ENCODE measurements around the gene RNF227. TPM values are rescaled to one million over a fixed set of nuclear protein-coding genes. Genes with fewer than 3 reads are reported as not detected.
A peak's percentile ranks its signal among the peaks of the same experiment; 100 is the strongest.

RNF227 gene
- total RNA-seq, 1 experiment from 2014 or later = 0.11 TPM

DNA sequence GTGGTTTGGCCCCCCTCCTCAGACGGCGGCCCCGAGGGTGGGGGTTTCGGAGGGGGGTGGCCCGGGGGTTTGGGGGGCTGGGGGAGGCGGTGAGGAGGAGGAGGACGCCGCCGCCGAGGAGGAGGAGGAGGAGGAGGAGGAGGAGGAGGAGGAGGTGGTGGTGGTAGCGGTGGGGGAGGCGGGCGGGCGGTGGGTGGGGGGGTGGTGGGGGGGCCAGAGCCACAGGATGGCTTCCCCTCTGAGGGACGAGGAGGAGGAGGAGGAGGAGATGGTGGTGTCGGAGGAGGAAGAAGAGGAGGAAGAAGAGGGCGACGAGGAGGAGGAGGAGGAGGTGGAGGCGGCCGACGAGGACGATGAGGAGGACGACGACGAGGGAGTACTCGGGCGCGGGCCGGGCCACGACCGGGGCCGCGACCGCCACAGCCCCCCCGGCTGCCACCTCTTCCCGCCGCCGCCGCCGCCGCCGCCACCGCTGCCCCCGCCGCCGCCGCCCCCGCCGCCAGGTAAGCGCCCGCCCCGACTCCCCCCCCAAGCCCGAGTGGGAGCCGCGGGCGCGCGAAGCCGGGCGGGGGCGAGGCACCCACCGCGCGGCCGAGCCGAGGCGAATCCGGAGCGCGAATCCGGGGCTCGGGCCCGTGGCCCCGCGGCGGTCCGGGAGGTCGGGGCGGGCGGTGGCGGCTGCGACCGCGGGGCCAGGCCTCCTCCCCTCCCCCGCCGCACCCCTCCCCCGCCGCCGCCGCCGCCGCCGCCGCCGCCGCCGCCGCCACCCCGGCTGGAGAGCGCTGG lies 31.3 kb downstream of the RNF227 start:
- no peak overlapping the region for H3K4me2 ChIP-seq (ENCODE audit: low read length)
- peaks cover 11% of the 10 kb centered on the region for H3F3A ChIP-seq (ENCODE audit: low read length, unreplicated experiment)
- DNase-seq = no peak
- no peaks in the 10 kb centered on the region for H3K9me3 ChIP-seq (ENCODE audit: low read length)
- no TSS peak for BruUV-seq (replicated peaks)
- ChIA-PET CTCF (no interaction called here), POLR2A (ENCODE audit: unreplicated experiment) (no interaction called here)
- H3K36me3 ChIP-seq (ENCODE audit: low read depth, low read length) = no peaks in the 10 kb centered on the region
- H3K79me2 ChIP-seq (ENCODE audit: low read length) = peaks cover 35% of the 10 kb centered on the region
- TF ChIP-seq EZH2phosphoT487 (IDR thresholded peaks at IDR 0.05; ENCODE audit: borderline replicate concordance, low read length) (no peak), EZH2 (IDR thresholded peaks at IDR 0.05; ENCODE audit: low read length, unreplicated experiment) (no peak)
- TF ChIP-seq, protein P1, sequence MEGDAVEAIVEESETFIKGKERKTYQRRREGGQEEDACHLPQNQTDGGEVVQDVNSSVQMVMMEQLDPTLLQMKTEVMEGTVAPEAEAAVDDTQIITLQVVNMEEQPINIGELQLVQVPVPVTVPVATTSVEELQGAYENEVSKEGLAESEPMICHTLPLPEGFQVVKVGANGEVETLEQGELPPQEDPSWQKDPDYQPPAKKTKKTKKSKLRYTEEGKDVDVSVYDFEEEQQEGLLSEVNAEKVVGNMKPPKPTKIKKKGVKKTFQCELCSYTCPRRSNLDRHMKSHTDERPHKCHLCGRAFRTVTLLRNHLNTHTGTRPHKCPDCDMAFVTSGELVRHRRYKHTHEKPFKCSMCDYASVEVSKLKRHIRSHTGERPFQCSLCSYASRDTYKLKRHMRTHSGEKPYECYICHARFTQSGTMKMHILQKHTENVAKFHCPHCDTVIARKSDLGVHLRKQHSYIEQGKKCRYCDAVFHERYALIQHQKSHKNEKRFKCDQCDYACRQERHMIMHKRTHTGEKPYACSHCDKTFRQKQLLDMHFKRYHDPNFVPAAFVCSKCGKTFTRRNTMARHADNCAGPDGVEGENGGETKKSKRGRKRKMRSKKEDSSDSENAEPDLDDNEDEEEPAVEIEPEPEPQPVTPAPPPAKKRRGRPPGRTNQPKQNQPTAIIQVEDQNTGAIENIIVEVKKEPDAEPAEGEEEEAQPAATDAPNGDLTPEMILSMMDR (conservative IDR thresholded peaks at IDR 0.05; ENCODE audit: low read depth, low read length) = no peak
- no peak overlapping the region for H2AFZ ChIP-seq (ENCODE audit: low read length)
- peak overlapping the region; percentile 96 for H3K27ac ChIP-seq (ENCODE audit: low read length)
- H4K20me1 ChIP-seq (ENCODE audit: low read length) = no peaks in the 10 kb centered on the region
- H3K9ac ChIP-seq (ENCODE audit: low read length) = peak overlapping the region; percentile 76; the same call in 1 of the 2 replicates
- H3K27me3 ChIP-seq (ENCODE audit: low read length) = no peaks in the 10 kb centered on the region
- ATAC-seq = no peak
- H3K9me2 ChIP-seq (replicated peaks; ENCODE audit: low read length) = no peaks in the 10 kb centered on the region
- H3K4me3 ChIP-seq (ENCODE audit: low read length) = peak overlapping the region; percentile 94
- peaks cover 29% of the 10 kb centered on the region for H3K4me1 ChIP-seq (ENCODE audit: insufficient read depth, low read length)
- intact Hi-C loops (cut with micrococcal nuclease) = no loop called here

DNA sequence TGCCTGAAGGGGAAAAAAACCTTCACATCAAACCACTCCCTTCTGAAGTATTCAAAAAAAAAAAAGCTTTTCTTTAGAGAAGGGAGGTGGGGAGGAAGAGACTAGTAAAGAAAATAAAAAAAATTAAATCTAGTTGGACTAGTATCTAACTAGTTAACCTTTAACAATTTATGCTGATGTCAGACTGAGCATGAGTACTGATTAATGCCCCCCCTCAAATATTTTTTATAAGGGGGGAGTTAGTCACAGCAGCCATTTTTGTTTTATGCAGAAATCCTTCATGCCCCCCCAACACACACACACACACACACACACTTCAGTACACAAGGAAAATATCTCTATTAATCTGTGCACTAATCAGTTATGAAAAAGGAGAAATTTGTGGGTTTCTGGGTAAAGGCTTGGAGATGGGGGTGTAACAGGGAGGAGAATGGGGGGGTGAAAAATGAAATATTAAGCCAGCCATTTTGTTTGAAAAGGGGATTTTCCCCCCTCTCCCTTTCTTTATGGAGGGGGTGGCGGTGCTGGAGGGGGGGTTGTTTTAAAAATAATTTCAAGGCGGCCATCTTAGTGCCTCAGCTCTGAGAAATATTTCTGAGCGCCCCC lies 32.2 kb downstream of the RNF227 start:
- Histone ChIP-seq H3K9me3 (ENCODE audit: low read length) (no peaks in the 10 kb centered on the region), H3K4me1 (ENCODE audit: insufficient read depth, low read length) (peaks cover 20% of the 10 kb centered on the region), H4K20me1 (ENCODE audit: low read length) (no peaks in the 10 kb centered on the region), H3K79me2 (ENCODE audit: low read length) (peaks cover 26% of the 10 kb centered on the region), H3K36me3 (ENCODE audit: low read depth, low read length) (no peaks in the 10 kb centered on the region), H3K9me2 (replicated peaks; ENCODE audit: low read length) (no peaks in the 10 kb centered on the region), H3K4me3 (ENCODE audit: low read length) (peak overlapping the region; percentile 53), H3F3A (ENCODE audit: low read length, unreplicated experiment) (peaks cover 11% of the 10 kb centered on the region), H3K9ac (ENCODE audit: low read length) (peak overlapping the region; percentile 47), H3K27ac (ENCODE audit: low read length) (peak overlapping the region; percentile 15; the same call in 1 of the 2 replicates), H2AFZ (ENCODE audit: low read length) (peak overlapping the region; percentile 64; the same call in 1 of the 2 replicates), H3K4me2 (ENCODE audit: low read length) (peak overlapping the region; percentile 76), H3K27me3 (ENCODE audit: low read length) (no peaks in the 10 kb centered on the region)
- DNase-seq (peak; percentile 18), ATAC-seq (no peak)
- ChIA-PET POLR2A (ENCODE audit: unreplicated experiment) (interaction anchor here (0.6 kb wide), 1 partner anchor 273 kb away, joined by 3 read pairs; no protein-coding TSS in a partner anchor), CTCF (no interaction called here)
- intact Hi-C loops (cut with micrococcal nuclease) = no loop called here
- TF ChIP-seq, protein P1 (conservative IDR thresholded peaks at IDR 0.05; ENCODE audit: low read depth, low read length) = no peak
- no peak for TF ChIP-seq EZH2phosphoT487 (IDR thresholded peaks at IDR 0.05; ENCODE audit: borderline replicate concordance, low read length)
- no peak for TF ChIP-seq EZH2 (IDR thresholded peaks at IDR 0.05; ENCODE audit: low read length, unreplicated experiment)
- no TSS peak for BruUV-seq (replicated peaks)

DNA sequence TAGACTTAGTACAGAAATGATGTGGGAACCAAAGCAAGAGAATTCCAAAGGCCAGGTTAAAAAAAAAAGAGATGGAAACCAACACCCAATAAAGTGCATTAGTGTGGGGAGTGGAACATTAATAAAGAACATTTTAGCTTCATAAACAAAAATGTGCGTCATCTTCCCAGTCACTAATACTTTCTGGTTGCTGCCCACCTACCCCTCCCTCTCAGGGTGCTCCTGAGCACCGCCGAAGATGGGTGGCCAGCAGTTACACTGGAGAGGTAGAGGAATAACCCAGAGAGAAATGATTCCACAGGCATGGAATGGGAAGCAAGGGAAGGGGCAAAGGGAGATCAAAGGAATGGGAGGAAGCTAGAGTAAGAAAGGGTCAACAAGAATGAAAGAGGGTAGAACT lies 33.5 kb downstream of the RNF227 start:
- H3K36me3 ChIP-seq (ENCODE audit: low read depth, low read length) = no peaks in the 10 kb centered on the region
- no peak for DNase-seq
- no peak overlapping the region for H3K4me3 ChIP-seq (ENCODE audit: low read length)
- no peak overlapping the region for H3K27ac ChIP-seq (ENCODE audit: low read length)
- H2AFZ ChIP-seq (ENCODE audit: low read length) = no peak overlapping the region
- no peaks in the 10 kb centered on the region for H4K20me1 ChIP-seq (ENCODE audit: low read length)
- TF ChIP-seq, protein P1 (conservative IDR thresholded peaks at IDR 0.05; ENCODE audit: low read depth, low read length) = no peak
- TF ChIP-seq EZH2 (IDR thresholded peaks at IDR 0.05; ENCODE audit: low read length, unreplicated experiment) (no peak), EZH2phosphoT487 (IDR thresholded peaks at IDR 0.05; ENCODE audit: borderline replicate concordance, low read length) (no peak)
- BruUV-seq (replicated peaks) = no TSS peak
- CTCF ChIA-PET = no interaction called here
- ATAC-seq = no peak
- no peaks in the 10 kb centered on the region for H3K9me3 ChIP-seq (ENCODE audit: low read length)
- no peaks in the 10 kb centered on the region for H3K27me3 ChIP-seq (ENCODE audit: low read length)
- intact Hi-C loops (cut with micrococcal nuclease) = no loop called here
- POLR2A ChIA-PET (ENCODE audit: unreplicated experiment) = no interaction called here
- H3K9ac ChIP-seq (ENCODE audit: low read length) = no peak overlapping the region
- H3F3A ChIP-seq (ENCODE audit: low read length, unreplicated experiment) = peaks cover 11% of the 10 kb centered on the region
- 0 out of 2 replicates have a peak, but pooled peaks cover 8% of the 10 kb centered on the region for H3K4me1 ChIP-seq (ENCODE audit: insufficient read depth, low read length)
- H3K4me2 ChIP-seq (ENCODE audit: low read length) = no peak overlapping the region
- H3K9me2 ChIP-seq (replicated peaks; ENCODE audit: low read length) = no peaks in the 10 kb centered on the region
- H3K79me2 ChIP-seq (ENCODE audit: low read length) = peaks cover 14% of the 10 kb centered on the region
